GM06990 (cell line): ENCODE results near the gene TCEANC2.

Source experiments
- DNase-seq: peaks from one replicate; pipeline ENCODE4 v3.0.0-alpha.2; 2011; ENCODE audit not compliant: insufficient read length; ENCODE audit errors: extremely low read depth
- H3K27me3 ChIP-seq: replicated peaks from 2 replicates; pipeline ENCODE4 v1.6.0; 2011; ENCODE audit warnings: low read length; ENCODE audit not compliant: control insufficient read depth, insufficient read depth
- H3K36me3 ChIP-seq: 2 replicates; pipeline ENCODE4 v1.5.1; 2011; ENCODE audit warnings: low read length; ENCODE audit not compliant: control insufficient read depth, insufficient read depth
- H3K4me3 ChIP-seq: replicated peaks from 2 replicates; pipeline ENCODE4 v1.5.1; 2011; ENCODE audit warnings: low read depth, mild to moderate bottlenecking, control low read depth, low read length
- CTCF ChIP-seq: IDR thresholded peaks from 2 replicates; pipeline ENCODE4 v1.5.1; 2011; ENCODE audit warnings: low read length, control low read depth, mild to moderate bottlenecking, inconsistent platforms; ENCODE audit not compliant: insufficient read depth, poor library complexity, severe bottlenecking

Gene TCEANC2

DNA sequence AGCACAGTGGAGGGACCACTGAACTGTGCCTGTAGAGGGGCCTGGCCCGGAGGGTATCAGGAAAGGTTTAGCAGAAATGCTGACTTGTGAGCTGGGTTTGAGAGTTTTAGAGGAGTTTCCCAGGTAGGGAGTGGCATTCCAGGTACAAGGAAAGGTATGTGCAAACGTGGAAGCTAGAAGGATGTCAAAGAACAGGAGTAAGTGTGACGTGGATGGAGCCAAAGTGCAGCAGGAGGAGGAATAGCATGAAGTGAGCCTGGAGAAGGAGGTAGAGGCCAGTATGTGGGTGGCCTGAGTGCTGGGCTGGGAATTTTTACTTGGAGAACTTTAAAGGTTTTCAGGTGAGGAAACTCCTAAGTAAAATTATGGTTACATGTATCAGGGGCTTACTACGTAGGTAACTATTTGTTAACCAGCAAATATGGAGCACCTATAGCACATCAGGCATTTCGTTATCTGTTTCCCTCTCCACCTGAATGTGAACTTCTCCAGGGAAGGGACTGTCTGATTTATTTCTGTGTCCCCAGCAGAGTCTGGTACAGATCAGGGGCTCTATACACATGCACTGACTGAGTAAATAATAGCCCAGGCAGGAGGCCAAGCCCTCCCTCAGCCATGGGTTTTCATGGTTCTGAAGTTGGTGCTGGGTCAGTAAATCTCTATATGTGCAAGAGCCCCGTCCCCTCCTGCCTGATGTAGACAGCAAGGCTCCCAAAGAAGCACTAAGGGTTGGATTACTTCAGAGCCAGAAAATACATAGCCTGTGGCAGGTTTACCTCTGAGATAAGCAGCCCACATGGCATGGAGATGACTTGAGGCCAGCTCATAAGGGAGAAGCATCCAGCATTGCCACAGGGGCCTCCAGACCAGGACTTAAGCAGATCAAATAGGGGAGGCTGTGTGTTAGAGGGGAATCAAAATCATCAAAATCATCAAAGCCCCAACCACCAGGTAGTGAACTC lies 56.0 kb downstream of the TCEANC2 start:
- H3K4me3 ChIP-seq, result no peak overlapping the region
- no peak for DNase-seq
- no peaks in the 10 kb centered on the region for H3K36me3 ChIP-seq
- H3K27me3 ChIP-seq, result no peaks in the 10 kb centered on the region
- no peak for TF ChIP-seq CTCF

DNA sequence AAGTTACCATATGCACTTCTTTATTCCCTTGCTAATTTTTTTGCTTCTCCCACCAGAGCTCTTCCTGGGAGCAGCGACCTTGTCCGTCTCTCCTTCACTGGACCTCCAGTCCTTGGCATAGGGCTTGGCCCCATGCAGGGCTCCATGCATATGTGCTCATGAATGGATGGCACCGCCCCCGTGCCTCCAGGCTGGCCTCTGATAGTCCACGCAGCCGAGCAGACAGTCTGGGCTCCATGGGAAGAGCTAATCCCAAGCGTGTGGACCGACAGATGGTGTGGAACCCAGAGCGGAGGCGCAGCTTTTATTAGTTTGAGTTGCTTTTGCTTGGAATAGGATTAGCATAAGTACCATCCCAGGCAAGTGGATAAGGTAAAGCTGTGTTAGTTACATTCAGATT lies 57.6 kb downstream of the TCEANC2 start:
- H3K4me3 ChIP-seq, result no peak overlapping the region
- no peaks in the 10 kb centered on the region for H3K36me3 ChIP-seq
- no peaks in the 10 kb centered on the region for H3K27me3 ChIP-seq
- no peak for TF ChIP-seq CTCF
- no peak for DNase-seq

DNA sequence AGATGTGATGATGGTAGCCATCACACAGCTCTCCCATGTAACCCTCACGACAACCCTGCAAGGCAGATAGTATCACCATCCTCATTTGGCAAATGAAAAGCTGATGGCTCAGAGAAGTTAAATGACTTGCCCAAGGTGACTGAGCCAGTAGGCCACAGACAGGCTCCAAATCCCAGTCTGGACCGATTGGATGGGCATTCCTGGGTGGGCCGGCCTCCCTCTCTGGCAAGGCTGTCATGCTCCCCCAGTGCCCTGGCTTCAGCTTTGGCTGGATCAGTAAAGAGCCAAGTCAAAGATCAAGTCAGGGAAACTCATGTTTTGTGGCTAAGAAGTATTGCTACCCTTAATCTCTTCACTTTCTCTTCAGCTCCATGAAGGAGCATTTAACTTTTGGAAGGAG lies 58.2 kb downstream of the TCEANC2 start:
- no peaks in the 10 kb centered on the region for H3K27me3 ChIP-seq
- DNase-seq, result no peak
- H3K4me3 ChIP-seq, result no peak overlapping the region
- no peak for TF ChIP-seq CTCF
- H3K36me3 ChIP-seq, result no peaks in the 10 kb centered on the region

DNA sequence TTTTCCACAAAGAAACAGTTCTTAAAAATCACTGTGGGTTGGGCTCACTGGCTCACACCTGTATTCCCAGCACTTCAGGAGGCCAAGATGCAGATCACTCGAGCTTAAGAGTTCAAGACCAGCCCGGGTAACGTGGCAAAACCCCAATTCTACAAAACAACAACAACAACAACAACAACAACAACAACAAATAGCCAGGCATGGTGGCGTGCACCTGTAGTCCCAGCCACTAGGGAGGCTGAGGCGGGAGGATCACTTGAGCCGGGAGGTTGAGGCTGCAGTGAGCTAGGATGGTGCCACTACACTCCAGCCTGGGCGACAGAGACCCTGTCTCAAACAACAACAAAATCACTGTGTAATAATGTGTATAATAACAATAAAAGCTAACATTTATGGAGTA lies 58.6 kb downstream of the TCEANC2 start:
- Histone ChIP-seq H3K4me3 (no peak overlapping the region), H3K27me3 (no peaks in the 10 kb centered on the region), H3K36me3 (no peaks in the 10 kb centered on the region)
- TF ChIP-seq CTCF, result no peak
- no peak for DNase-seq

GRCh38 chr1:54112705-54113368 lies 59.4 kb downstream of the TCEANC2 start:
- no peak for DNase-seq
- no peak overlapping the region for H3K4me3 ChIP-seq
- no peaks in the 10 kb centered on the region for H3K27me3 ChIP-seq
- no peaks in the 10 kb centered on the region for H3K36me3 ChIP-seq
- TF ChIP-seq CTCF, result no peak
